Hepatocyte (in vitro differentiated cells): Measurements from ENCODE around the gene VAV3. TPM values are rescaled to one million over a fixed set of nuclear protein-coding genes. Genes with fewer than 3 reads are reported as not detected.

Experiments used
- DNase-seq: peaks from one replicate; pipeline ENCODE4 v3.0.0-alpha.2; 2016; ENCODE audit warnings: low spot score
- H2AFZ ChIP-seq: fragments of 200-600 bp; sonication (generic); 2 replicates; pipeline ENCODE4 v1.6.0; 2016; ENCODE audit warnings: antibody characterized with exemption, mild to moderate bottlenecking
- H3K27ac ChIP-seq: fragments of 200-600 bp; sonication (generic); 2 replicates; pipeline ENCODE4 v1.5.1; 2016; ENCODE audit warnings: mild to moderate bottlenecking
- H3K27me3 ChIP-seq: fragments of 200-600 bp; sonication (generic); 2 replicates; pipeline ENCODE4 v1.6.1; 2016
- H3K36me3 ChIP-seq: fragments of 200-600 bp; sonication (generic); replicated peaks from 2 replicates; pipeline ENCODE4 v1.5.1; 2016; ENCODE audit warnings: low read depth; ENCODE audit not compliant: insufficient read depth
- H3K4me1 ChIP-seq: fragments of 200-600 bp; sonication (generic); 2 replicates; pipeline ENCODE4 v1.5.1; 2016; ENCODE audit warnings: mild to moderate bottlenecking, moderate library complexity; ENCODE audit not compliant: insufficient read depth
- H3K4me2 ChIP-seq: fragments of 200-600 bp; sonication (generic); 2 replicates; pipeline ENCODE4 v1.6.0; 2016
- H3K4me3 ChIP-seq: fragments of 200-600 bp; sonication (generic); 2 replicates; pipeline ENCODE4 v1.5.1; 2016; ENCODE audit warnings: mild to moderate bottlenecking
- H3K79me2 ChIP-seq: fragments of 200-600 bp; sonication (generic); 2 replicates; pipeline ENCODE4 v1.6.0; 2017; ENCODE audit warnings: mild to moderate bottlenecking
- H3K9me2 ChIP-seq: fragments of 200-600 bp; sonication (generic); replicated peaks from 2 replicates; pipeline ENCODE4 v1.6.0; 2017; ENCODE audit warnings: mild to moderate bottlenecking; ENCODE audit not compliant: insufficient read depth
- H3K9me3 ChIP-seq: fragments of 200-600 bp; sonication (generic); 2 replicates; pipeline ENCODE4 v1.5.1; 2016; ENCODE audit warnings: low read depth, mild to moderate bottlenecking
- H4K20me1 ChIP-seq: fragments of 200-600 bp; sonication (generic); 2 replicates; pipeline ENCODE4 v1.6.0; 2016; ENCODE audit warnings: mild to moderate bottlenecking; ENCODE audit not compliant: insufficient read depth, poor library complexity, severe bottlenecking
- EZH2 ChIP-seq: fragments of 200-600 bp; sonication (generic); IDR thresholded peaks from 2 replicates; pipeline ENCODE4 v1.6.1; 2016; ENCODE audit warnings: antibody characterized with exemption, mild to moderate bottlenecking, borderline replicate concordance
- EZH2phosphoT487 ChIP-seq: fragments of 200-600 bp; sonication (generic); IDR thresholded peaks from one replicate; pipeline ENCODE4 v1.6.1; 2018; ENCODE audit warnings: antibody characterized with exemption, mild to moderate bottlenecking, low read depth, moderate library complexity; ENCODE audit not compliant: unreplicated experiment, severe bottlenecking
- WGBS: methylation state at CpG from one replicate; pipeline ENCODE4 v1.1.6; 2016; ENCODE audit warnings: low lambda C conversion rate; ENCODE audit errors: missing lambda C conversion rate; 5-methylcytosine and 5-hydroxymethylcytosine counted together
- polyA plus RNA-seq: library from polyadenylated mRNA; unstranded; fragments of >200 nt; fragmentation: Nextera tagmentation; extraction: Ambion mirVana; gene quantifications from 2 replicates; pipeline ENCODE4 v1.2.1, GENCODE V29; 2016
- total RNA-seq: library from RNA; depleted of rRNA; stranded (reverse); fragments of >200 nt; gene quantifications from 2 replicates; pipeline ENCODE4 v1.2.3, GENCODE V29; 2014
- TF ChIP-seq, protein P1 (sequence below): fragments of 200-600 bp; sonication (generic); IDR thresholded peaks from 2 replicates; pipeline ENCODE4 v1.5.1; 2016; ENCODE audit warnings: antibody characterized with exemption, mild to moderate bottlenecking; ENCODE audit not compliant: poor library complexity

Gene VAV3
- total and polyA plus RNA-seq, 2 experiments from 2014 or later: 12.3 to 40.5 TPM

DNA sequence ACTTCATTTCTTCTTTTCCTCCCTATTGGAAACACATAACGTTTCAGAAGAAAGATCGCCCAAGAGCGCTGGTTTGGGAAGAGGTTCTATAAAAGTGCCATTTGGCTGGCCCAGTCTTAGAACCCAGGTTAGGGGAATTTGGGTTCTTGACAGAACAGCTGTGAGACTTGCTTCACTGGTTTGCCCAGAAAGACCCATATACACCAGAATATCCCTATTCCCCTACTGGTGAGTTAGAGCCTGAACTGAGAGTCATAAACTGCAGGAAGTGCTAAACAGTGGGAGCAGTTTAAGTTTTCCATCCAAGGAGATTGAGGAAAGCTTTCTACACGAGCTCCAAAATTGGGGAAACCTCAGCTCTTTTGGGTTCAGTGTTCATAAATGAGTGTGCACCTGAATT lies 275.2 kb downstream of the VAV3 start:
- Histone ChIP-seq H3K4me3 (no peak overlapping the region), H3K27me3 (no peaks in the 10 kb centered on the region), H3K4me1 (peaks cover 4% of the 10 kb centered on the region), H3K79me2 (peaks cover 7% of the 10 kb centered on the region), H3K27ac (peak overlapping the region; percentile 26), H2AFZ (no peak overlapping the region), H3K9me3 (no peaks in the 10 kb centered on the region), H3K4me2 (no peak overlapping the region), H3K9me2 (no peaks in the 10 kb centered on the region), H4K20me1 (no peaks in the 10 kb centered on the region), H3K36me3 (no peaks in the 10 kb centered on the region)
- TF ChIP-seq EZH2phosphoT487 (no peak), EZH2 (no peak)
- TF ChIP-seq, protein P1, sequence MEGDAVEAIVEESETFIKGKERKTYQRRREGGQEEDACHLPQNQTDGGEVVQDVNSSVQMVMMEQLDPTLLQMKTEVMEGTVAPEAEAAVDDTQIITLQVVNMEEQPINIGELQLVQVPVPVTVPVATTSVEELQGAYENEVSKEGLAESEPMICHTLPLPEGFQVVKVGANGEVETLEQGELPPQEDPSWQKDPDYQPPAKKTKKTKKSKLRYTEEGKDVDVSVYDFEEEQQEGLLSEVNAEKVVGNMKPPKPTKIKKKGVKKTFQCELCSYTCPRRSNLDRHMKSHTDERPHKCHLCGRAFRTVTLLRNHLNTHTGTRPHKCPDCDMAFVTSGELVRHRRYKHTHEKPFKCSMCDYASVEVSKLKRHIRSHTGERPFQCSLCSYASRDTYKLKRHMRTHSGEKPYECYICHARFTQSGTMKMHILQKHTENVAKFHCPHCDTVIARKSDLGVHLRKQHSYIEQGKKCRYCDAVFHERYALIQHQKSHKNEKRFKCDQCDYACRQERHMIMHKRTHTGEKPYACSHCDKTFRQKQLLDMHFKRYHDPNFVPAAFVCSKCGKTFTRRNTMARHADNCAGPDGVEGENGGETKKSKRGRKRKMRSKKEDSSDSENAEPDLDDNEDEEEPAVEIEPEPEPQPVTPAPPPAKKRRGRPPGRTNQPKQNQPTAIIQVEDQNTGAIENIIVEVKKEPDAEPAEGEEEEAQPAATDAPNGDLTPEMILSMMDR: no peak
- no peak for DNase-seq
- WGBS: 87% methylated on average over 4 of the region's 4 CpGs

DNA sequence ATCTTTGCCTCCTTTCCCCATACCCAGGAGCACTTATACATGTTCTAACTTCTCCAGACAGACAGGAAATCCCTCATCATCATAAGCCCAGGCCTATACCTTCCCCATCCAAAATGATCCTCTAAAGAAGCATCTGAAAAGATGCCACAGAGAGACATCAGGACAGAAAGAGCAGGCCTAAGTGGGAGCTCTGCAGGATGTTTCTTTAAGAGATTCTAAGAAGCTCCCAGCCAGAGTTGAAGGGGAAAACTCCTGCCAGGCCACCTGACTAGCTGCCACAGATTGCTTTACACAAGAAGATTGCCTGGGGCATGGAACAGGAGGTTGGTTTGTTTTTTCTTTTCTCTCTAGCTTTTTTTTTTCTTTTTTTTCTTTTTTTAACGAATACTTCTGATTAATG lies 275.8 kb downstream of the VAV3 start:
- H3K4me2 ChIP-seq: no peak overlapping the region
- peaks cover 7% of the 10 kb centered on the region for H3K79me2 ChIP-seq
- H3K27me3 ChIP-seq: no peaks in the 10 kb centered on the region
- WGBS: 29% methylated on average over 1 of the region's 1 CpG
- DNase-seq: peak; percentile 61
- no peak overlapping the region for H3K4me3 ChIP-seq
- H3K9me3 ChIP-seq: no peaks in the 10 kb centered on the region
- H3K27ac ChIP-seq: peak overlapping the region; percentile 48
- TF ChIP-seq EZH2phosphoT487 (no peak), EZH2 (no peak)
- TF ChIP-seq, protein P1: no peak
- no peaks in the 10 kb centered on the region for H3K36me3 ChIP-seq
- H3K9me2 ChIP-seq: no peaks in the 10 kb centered on the region
- H2AFZ ChIP-seq: no peak overlapping the region
- H3K4me1 ChIP-seq: peaks cover 10% of the 10 kb centered on the region
- no peaks in the 10 kb centered on the region for H4K20me1 ChIP-seq

DNA sequence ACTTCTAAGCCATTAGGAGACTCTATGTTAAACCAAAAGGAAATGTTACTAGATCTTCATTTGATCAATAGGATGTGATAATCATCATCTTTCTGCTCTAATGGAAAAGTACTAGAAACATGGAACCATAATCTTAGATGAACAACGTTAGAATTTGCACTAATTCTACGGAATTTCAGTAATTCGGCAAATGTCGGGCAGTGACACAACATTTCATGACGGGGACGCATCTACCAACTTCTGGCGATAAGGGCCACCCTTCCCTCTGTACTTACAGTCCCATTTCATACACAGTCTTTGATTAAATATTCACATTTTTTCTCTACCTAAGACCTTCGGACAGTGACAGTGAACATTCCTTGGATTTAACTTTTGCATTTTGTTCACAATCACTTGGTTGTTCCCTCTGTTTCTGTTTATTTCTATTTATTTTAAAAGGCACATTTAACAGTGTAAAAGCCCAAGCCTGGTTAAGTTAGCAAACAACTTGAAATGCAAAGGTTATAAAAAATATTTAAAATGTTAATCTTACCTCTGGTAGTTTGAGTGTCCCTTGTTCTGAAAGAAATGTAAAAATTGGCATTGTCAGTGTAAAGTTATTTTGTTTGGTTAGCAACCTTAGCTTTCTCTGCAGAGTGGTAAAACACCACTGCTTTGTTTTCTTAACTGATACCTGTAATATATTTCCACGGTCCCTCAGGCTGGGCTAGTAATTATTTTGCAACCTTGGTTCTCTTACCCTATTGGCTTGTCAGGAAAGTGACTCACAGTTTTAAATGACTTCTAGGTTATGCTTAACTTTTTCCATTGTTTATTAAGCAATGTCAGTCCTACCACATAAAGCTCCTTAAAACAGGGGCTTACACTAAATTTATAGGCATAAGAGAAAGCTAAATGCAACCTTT lies 276.9 kb downstream of the VAV3 start:
- TF ChIP-seq EZH2phosphoT487 (no peak), EZH2 (no peak)
- TF ChIP-seq, protein P1: no peak
- WGBS: 72% methylated on average over 9 of the region's 9 CpGs
- H3K27me3 ChIP-seq: no peaks in the 10 kb centered on the region
- DNase-seq: peak; percentile 61
- H4K20me1 ChIP-seq: no peaks in the 10 kb centered on the region
- no peaks in the 10 kb centered on the region for H3K9me2 ChIP-seq
- no peaks in the 10 kb centered on the region for H3K36me3 ChIP-seq
- H3K4me1 ChIP-seq: peaks cover 20% of the 10 kb centered on the region
- H3K4me3 ChIP-seq: peak overlapping the region; percentile 25
- no peak overlapping the region for H2AFZ ChIP-seq
- peak overlapping the region; percentile 61 for H3K4me2 ChIP-seq
- peaks cover 7% of the 10 kb centered on the region for H3K79me2 ChIP-seq
- no peaks in the 10 kb centered on the region for H3K9me3 ChIP-seq
- H3K27ac ChIP-seq: peak overlapping the region; percentile 51
